ENCODE data around the gene RNF213. TPM values are rescaled to one million over a fixed set of nuclear protein-coding genes. Genes with fewer than 3 reads are reported as not detected.

RNF213 gene
- polyA plus RNA-seq, 1 of the 3 experiments (the other 2 are of a cell fraction) = 57.5 TPM

DNA sequence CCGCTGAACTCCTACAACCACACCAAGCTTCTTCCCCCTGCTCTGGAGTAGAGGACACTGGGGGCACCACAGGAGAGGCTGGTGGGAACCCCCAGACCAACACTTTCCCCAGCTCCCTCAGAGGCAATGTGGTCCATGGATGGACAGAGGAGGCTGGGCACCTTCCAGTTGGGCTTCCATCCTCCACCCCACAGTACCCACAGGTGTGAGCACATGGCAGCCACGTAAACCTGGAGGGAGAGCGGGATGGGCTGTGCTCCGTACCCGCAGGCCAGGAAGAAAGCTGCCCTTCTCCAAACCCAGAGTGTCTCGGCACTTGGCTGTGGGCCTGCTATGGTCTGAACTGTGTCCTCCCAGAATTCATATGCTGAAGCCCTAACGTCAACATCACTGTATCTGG is 42.3 kb upstream of the RNF213 start:
- H3K9me2 ChIP-seq = no peaks in the 10 kb centered on the region
- no peak overlapping the region for H3K9ac ChIP-seq
- H3K9me3 ChIP-seq = no peaks in the 10 kb centered on the region
- DNase-seq = no peak
- H3K27ac ChIP-seq (ENCODE audit: low read depth in 2 of 2, low read length in 1 of 2) = no peak overlapping the region
- H3K27me3 ChIP-seq (ENCODE audit: insufficient read depth) = no peaks in the 10 kb centered on the region
- no peak overlapping the region for H3K4me3 ChIP-seq (ENCODE audit: low read depth in 2 of 2, low read length in 1 of 2)
- ChIA-PET POLR2A (interaction anchor here (1.4 to 1.5 kb wide), 2 partner anchors 16 to 114 kb away, joined by 4 read pairs; no protein-coding TSS in a partner anchor), CTCF (interaction anchor here (1.0 to 2.3 kb wide), 4 partner anchors 13 to 136 kb away, joined by 4 to 7 read pairs (median 4); partner anchors contain the start of gene GAA)
- peaks cover 9% of the 10 kb centered on the region for H3F3A ChIP-seq (replicated peaks; ENCODE audit: insufficient read depth)
- 86% methylated on average over 6 of the region's 7 CpGs for WGBS (ENCODE audit: low lambda C conversion rate)
- TF ChIP-seq IRF3 (IDR thresholded peaks at IDR 0.05; ENCODE audit: low read depth, low read length) = no peak
- TF ChIP-seq CHD2 (IDR thresholded peaks at IDR 0.05; ENCODE audit: low read length, partially characterized antibody) = no peak
- no peak for TF ChIP-seq USF2 (IDR thresholded peaks at IDR 0.05; ENCODE audit: borderline replicate concordance, low read depth, low read length)
- no peak for TF ChIP-seq SIN3A (IDR thresholded peaks at IDR 0.05; ENCODE audit: borderline replicate concordance, low read depth, low read length)
- no peak for TF ChIP-seq EP300 (IDR thresholded peaks at IDR 0.05; ENCODE audit: borderline replicate concordance in 1 of 2, low read depth in 1 of 2, low read length in 1 of 2)
- TF ChIP-seq MEF2A (IDR thresholded peaks at IDR 0.05; ENCODE audit: borderline replicate concordance, low read depth) = no peak
- 0 out of 2 replicates have a peak overlapping the region, but pooled peaks have one; percentile 15 for H3K4me2 ChIP-seq
- H3K4me1 ChIP-seq (ENCODE audit: control insufficient read depth in 1 of 2, insufficient read depth in 2 of 2, low read depth in 1 of 2, low read length in 1 of 2) = peaks cover 4 to 24% of the 10 kb centered on the region in 2 experiments; a peak in 1 of 4 replicates
- H3K36me3 ChIP-seq (replicated peaks in 1 of 2; ENCODE audit: control insufficient read depth in 1 of 2, insufficient read depth in 2 of 2, low read length in 1 of 2) = peaks cover 17 to 29% of the 10 kb centered on the region in 2 experiments
- H4K20me1 ChIP-seq (ENCODE audit: insufficient read depth) = peaks cover 19% of the 10 kb centered on the region
- H2AFZ ChIP-seq (ENCODE audit: low read depth) = no peak overlapping the region
- H3K79me2 ChIP-seq (ENCODE audit: insufficient read depth) = peaks cover 45% of the 10 kb centered on the region; the same call in 1 of the 2 replicates

DNA sequence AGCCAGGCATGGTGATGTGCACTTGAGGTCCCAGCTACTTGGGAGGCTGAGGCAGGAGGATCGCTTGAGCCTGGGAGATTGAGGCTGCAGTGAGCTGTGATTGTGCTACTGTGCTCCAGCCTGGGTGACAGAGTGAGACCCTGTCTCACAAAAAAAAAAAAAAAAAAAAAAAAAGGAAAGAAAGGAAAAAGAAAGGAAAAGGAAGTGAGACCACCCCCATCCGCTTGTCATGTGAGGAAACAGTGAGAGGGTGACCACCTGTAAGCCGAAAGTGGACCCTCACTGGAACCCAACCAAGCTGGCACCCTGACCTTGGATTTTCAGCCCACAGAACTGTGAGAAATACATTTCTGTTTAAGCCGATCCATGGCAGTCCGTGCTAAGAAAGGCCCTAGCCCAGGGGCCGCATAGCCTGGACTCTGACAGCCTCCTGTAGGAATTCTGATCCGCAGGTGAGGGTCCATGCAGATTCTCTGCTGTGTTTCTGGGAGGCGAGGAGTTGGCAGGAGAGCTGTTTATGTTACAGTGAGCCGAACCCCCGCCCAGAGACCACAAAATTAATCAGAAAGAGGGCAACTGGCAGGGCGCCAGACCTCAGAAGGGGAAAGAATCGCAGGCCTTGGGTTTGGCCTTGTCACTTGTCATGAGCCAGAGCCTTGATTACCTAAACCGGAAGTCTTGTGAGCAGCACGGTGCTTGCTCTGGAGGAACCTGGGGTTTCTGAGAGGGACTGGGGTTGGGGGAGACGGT is 41.5 kb upstream of the RNF213 start:
- peak overlapping the region; percentile 83 to 98 for H3K4me3 ChIP-seq (ENCODE audit: low read depth in 2 of 2, low read length in 1 of 2)
- no peaks in the 10 kb centered on the region for H3K27me3 ChIP-seq (ENCODE audit: insufficient read depth)
- H3K36me3 ChIP-seq (replicated peaks in 1 of 2; ENCODE audit: control insufficient read depth in 1 of 2, insufficient read depth in 2 of 2, low read length in 1 of 2) = peaks cover 17 to 21% of the 10 kb centered on the region in 2 experiments
- no peaks in the 10 kb centered on the region for H3K9me3 ChIP-seq
- WGBS (ENCODE audit: low lambda C conversion rate) = 33% methylated on average over 15 of the region's 15 CpGs
- ChIA-PET CTCF (interaction anchor here (0.8 to 2.3 kb wide), 5 partner anchors 14 to 137 kb away, joined by 3 to 7 read pairs (median 4); partner anchors contain the start of gene GAA), POLR2A (interaction anchor here (0.8 to 1.5 kb wide), 5 partner anchors 48 to 118 kb away, joined by 3 to 7 read pairs (median 3); partner anchors contain the start of gene GAA)
- DNase-seq = peak; percentile 82
- H3K4me2 ChIP-seq = peak overlapping the region; percentile 98
- peaks cover 45% of the 10 kb centered on the region; the same call in 1 of the 2 replicates for H3K79me2 ChIP-seq (ENCODE audit: insufficient read depth)
- H4K20me1 ChIP-seq (ENCODE audit: insufficient read depth) = peaks cover 19% of the 10 kb centered on the region
- H2AFZ ChIP-seq (ENCODE audit: low read depth) = peak overlapping the region; percentile 87
- peaks cover 9% of the 10 kb centered on the region for H3F3A ChIP-seq (replicated peaks; ENCODE audit: insufficient read depth)
- peaks cover 4 to 24% of the 10 kb centered on the region in 2 experiments; a peak in 1 of 4 replicates for H3K4me1 ChIP-seq (ENCODE audit: control insufficient read depth in 1 of 2, insufficient read depth in 2 of 2, low read depth in 1 of 2, low read length in 1 of 2)
- peak overlapping the region; percentile 66 to 82 for H3K27ac ChIP-seq (ENCODE audit: low read depth in 2 of 2, low read length in 1 of 2)
- H3K9ac ChIP-seq = peak overlapping the region; percentile 88
- H3K9me2 ChIP-seq = no peaks in the 10 kb centered on the region
- TF ChIP-seq YY1 (IDR thresholded peaks at IDR 0.05; ENCODE audit: low read depth) = no peak
- TF ChIP-seq POLR2AphosphoS5 (IDR thresholded peaks at IDR 0.05; ENCODE audit: low read depth, low read length) = peak; percentile 70; the same call in 1 of the 2 replicates
- no peak for TF ChIP-seq FOXJ3 (CRISPR knock-in tag; IDR thresholded peaks at IDR 0.05)
- TF ChIP-seq NRF1 (IDR thresholded peaks at IDR 0.05; ENCODE audit: low read depth, low read length) = no peak
- TF ChIP-seq GATA2 (CRISPR knock-in tag; IDR thresholded peaks at IDR 0.05) = no peak
- no peak; a peak in 2 of 4 replicates for TF ChIP-seq EP300 (IDR thresholded peaks at IDR 0.05; ENCODE audit: borderline replicate concordance in 1 of 2, low read depth in 1 of 2, low read length in 1 of 2)
- peak; percentile 91 for TF ChIP-seq SIN3A (IDR thresholded peaks at IDR 0.05; ENCODE audit: borderline replicate concordance, low read depth, low read length)
- TF ChIP-seq TAF1 (IDR thresholded peaks at IDR 0.05; ENCODE audit: borderline replicate concordance, low read depth, low read length) = peak; percentile 37; the same call in 1 of the 2 replicates
- peak; percentile 87 for TF ChIP-seq PBX3 (IDR thresholded peaks at IDR 0.05)
- peak; percentile 60 for TF ChIP-seq CHD2 (IDR thresholded peaks at IDR 0.05; ENCODE audit: low read length, partially characterized antibody)
- peak; percentile 57; the same call in 1 of the 2 replicates for TF ChIP-seq RCOR1 (IDR thresholded peaks at IDR 0.05; ENCODE audit: low read length)
- TF ChIP-seq MAX (IDR thresholded peaks at IDR 0.05; ENCODE audit: low read depth) = peak; percentile 60; the same call in 1 of the 2 replicates
- TF ChIP-seq EZH2phosphoT487 (IDR thresholded peaks at IDR 0.05; ENCODE audit: borderline replicate concordance, low read depth) = no peak
- TF ChIP-seq NFIC (IDR thresholded peaks at IDR 0.05; ENCODE audit: borderline replicate concordance) = peak; percentile 99
- TF ChIP-seq TCF12 (IDR thresholded peaks at IDR 0.05) = no peak; the same call in 1 of the 2 replicates
- peak; percentile 45 for TF ChIP-seq MXI1 (IDR thresholded peaks at IDR 0.05; ENCODE audit: low read depth, low read length)

All from SK-N-SH (cell line).